Transverse colon (tissue), 4 donors: ENCODE data around the gene GSTP1. TPM values are rescaled to one million over a fixed set of nuclear protein-coding genes. Genes with fewer than 3 reads are reported as not detected.
"Not testable (repeated sequence)": the region's sequence is repeated elsewhere in the genome, so short reads cannot be mapped to it uniquely, and the experiment has no call there.

Experiments used
- DNase-seq: peaks from one replicate; pipeline ENCODE4 v3.0.0-alpha.2; 2019
- H3K27ac ChIP-seq, 4 donors: fragments of 200-600 bp; sonication (generic); 2 replicates each; pipeline ENCODE4 v1.5.1; 2016 to 2018; ENCODE audit warnings: inconsistent platforms in 4 of 4
- H3K27me3 ChIP-seq: fragments of 200-600 bp; sonication (generic); 2 replicates; pipeline ENCODE4 v1.5.1; 2017; ENCODE audit warnings: inconsistent platforms
- H3K36me3 ChIP-seq, 4 donors: fragments of 200-600 bp; sonication (generic); 2 replicates each; pipeline ENCODE4 v1.5.1; 2017 to 2019; ENCODE audit warnings: inconsistent platforms in 4 of 4
- H3K4me1 ChIP-seq, 4 donors: fragments of 200-600 bp; sonication (generic); 2 replicates each; pipeline ENCODE4 v1.5.1; 2017 to 2020; ENCODE audit warnings: inconsistent platforms in 4 of 4
- H3K4me3 ChIP-seq, 4 donors: fragments of 200-600 bp; sonication (generic); 1 replicate in 1 of 4; 2 replicates in 3 of 4; pipeline versions ENCODE4 v1.5.1 to v1.6.1; 2017 to 2019; ENCODE audit warnings: inconsistent platforms in 4 of 4
- H3K9me3 ChIP-seq, 2 donors: fragments of 200-600 bp; sonication (generic); 2 replicates each; pipeline ENCODE4 v1.5.1; 2017 to 2019; ENCODE audit warnings: inconsistent platforms in 2 of 2
- EP300 ChIP-seq: sonication (generic); formaldehyde crosslinking; IDR thresholded peaks from one replicate; pipeline ENCODE4 v1.6.1; 2017; ENCODE audit warnings: antibody characterized with exemption, low read depth
- POLR2A ChIP-seq: fragments of 450-650 bp; IDR thresholded peaks from one replicate; pipeline ENCODE4 v1.6.1; 2016; ENCODE audit warnings: antibody characterized with exemption, mild to moderate bottlenecking, moderate library complexity
- POLR2AphosphoS5 ChIP-seq, 3 donors: sonication (generic); formaldehyde crosslinking; IDR thresholded peaks; one replicate each; pipeline ENCODE4 v1.6.1; 2016; ENCODE audit warnings: antibody characterized with exemption in 3 of 3
- whole genome bisulfite sequencing, 2 donors: methylation state at CpG; one replicate each; pipeline ENCODE4 v1.1.5; 2018; ENCODE audit warnings: low coverage in 1 of 2; 5-methylcytosine and 5-hydroxymethylcytosine counted together
- in situ Hi-C, 4 donors: fragments of 200-750 bp; cut with MboI; loops; one replicate each; pipeline versions ENCODE4 v1.15.0 to v1.15.1; 2017; ENCODE audit warnings: low sequenced_read_pairs in 3 of 4, low pct_ligation_motif_present in 1 of 4, low pct_unique_long_range_greater_than_20kb in 1 of 4
- intact Hi-C: fragments of 100-400 bp; cut with DNase I; formaldehyde crosslinking; loops from one replicate; pipeline ENCODE4 v1.15.1; 2023; ENCODE audit warnings: low total_unique reads
- total RNA-seq, 4 donors: library from RNA; depleted of rRNA; stranded (reverse); fragments of >200 nt; gene quantifications; one replicate each; pipeline ENCODE4 v1.1.0, GENCODE V29; 2016
- TF ChIP-seq, protein P1 (sequence below), 5 experiments: fragments of 200-600 bp in 3 of 5; fragments of 450-650 bp in 2 of 5; sonication (generic) in 3 of 5; IDR thresholded peaks; 1 replicate in 2 of 5; 2 replicates in 3 of 5; pipeline ENCODE4 v1.5.1; 2016 to 2017; ENCODE audit warnings: antibody characterized with exemption in 5 of 5, inconsistent platforms in 3 of 5, mild to moderate bottlenecking in 2 of 5, moderate library complexity in 1 of 5

GSTP1 gene
- total RNA-seq, 4 donors from 2014 or later = 166 to 578 (median 537) TPM

GRCh38 chr11:67617243-67617953, 33.8 kb downstream of the GSTP1 start:
- 77 to 79% methylated on average over 4 to 7 of the region's 7 CpGs for WGBS, 2 donors
- no peaks in the 10 kb centered on the region for H3K36me3 ChIP-seq
- H3K27ac ChIP-seq = no peak overlapping the region
- peaks cover 15% of the 10 kb centered on the region for H3K27me3 ChIP-seq
- H3K4me1 ChIP-seq = peaks cover 6 to 13% (median 12%) of the 10 kb centered on the region in 4 donors
- no peaks in the 10 kb centered on the region for H3K9me3 ChIP-seq
- TF ChIP-seq, protein P1, sequence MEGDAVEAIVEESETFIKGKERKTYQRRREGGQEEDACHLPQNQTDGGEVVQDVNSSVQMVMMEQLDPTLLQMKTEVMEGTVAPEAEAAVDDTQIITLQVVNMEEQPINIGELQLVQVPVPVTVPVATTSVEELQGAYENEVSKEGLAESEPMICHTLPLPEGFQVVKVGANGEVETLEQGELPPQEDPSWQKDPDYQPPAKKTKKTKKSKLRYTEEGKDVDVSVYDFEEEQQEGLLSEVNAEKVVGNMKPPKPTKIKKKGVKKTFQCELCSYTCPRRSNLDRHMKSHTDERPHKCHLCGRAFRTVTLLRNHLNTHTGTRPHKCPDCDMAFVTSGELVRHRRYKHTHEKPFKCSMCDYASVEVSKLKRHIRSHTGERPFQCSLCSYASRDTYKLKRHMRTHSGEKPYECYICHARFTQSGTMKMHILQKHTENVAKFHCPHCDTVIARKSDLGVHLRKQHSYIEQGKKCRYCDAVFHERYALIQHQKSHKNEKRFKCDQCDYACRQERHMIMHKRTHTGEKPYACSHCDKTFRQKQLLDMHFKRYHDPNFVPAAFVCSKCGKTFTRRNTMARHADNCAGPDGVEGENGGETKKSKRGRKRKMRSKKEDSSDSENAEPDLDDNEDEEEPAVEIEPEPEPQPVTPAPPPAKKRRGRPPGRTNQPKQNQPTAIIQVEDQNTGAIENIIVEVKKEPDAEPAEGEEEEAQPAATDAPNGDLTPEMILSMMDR (IDR thresholded peaks at IDR 0.05) = no peak
- TF ChIP-seq POLR2A (no peak), EP300 (no peak), POLR2AphosphoS5 (IDR thresholded peaks at IDR 0.05) (no peak)
- H3K4me3 ChIP-seq = no peak overlapping the region
- no peak for DNase-seq
- in situ Hi-C loops (no loop called here), intact Hi-C loops (no loop called here)

DNA sequence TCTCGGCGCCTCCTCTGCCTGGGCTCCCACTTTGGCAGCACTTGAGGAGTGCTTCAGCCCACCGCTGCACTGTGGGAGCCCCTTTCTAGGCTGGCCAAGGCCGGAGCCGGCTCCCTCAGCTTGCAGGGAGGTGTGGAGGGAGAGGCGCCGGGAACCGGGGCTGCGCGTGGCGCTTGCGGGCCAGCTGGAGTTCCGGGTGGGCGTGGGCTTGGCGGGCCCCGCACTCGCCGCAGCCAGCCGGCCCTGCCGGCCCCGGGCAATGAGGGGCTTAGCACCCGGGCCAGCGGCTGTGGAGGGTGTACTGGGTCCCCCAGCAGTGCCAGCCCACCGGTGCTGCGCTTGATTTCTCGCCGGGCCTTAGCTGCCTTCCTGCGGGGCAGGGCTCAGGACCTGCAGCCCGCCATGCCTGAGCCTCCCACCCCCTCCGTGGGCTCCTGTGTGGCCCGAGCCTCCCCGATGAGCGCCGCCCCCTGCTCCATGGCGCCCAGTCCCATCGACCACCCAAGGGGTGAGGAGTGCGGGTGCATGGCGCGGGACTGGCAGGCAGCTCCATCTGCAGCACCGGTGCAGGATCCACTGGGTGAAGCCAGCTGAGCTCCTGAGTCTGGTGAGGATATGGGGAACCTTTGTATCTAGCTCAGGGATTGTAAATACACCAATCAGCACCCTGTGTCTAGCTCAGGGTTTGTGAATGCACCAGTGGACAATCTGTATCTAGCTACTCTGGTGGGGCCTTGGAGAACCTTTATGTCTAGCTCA, 35.5 kb downstream of the GSTP1 start:
- intact Hi-C loops, in situ Hi-C loops, H3K4me3 ChIP-seq, H3K9me3 ChIP-seq, H3K27ac ChIP-seq, H3K4me1 ChIP-seq, H3K36me3 ChIP-seq, DNase-seq: not testable (repeated sequence)
- H3K27me3 ChIP-seq = peaks cover 15% of the 10 kb centered on the region
- 98% methylated on average over 22 of the region's 40 CpGs; no CpG with 5 or more reads in 1 of the 2 donors for WGBS, 2 donors

DNA sequence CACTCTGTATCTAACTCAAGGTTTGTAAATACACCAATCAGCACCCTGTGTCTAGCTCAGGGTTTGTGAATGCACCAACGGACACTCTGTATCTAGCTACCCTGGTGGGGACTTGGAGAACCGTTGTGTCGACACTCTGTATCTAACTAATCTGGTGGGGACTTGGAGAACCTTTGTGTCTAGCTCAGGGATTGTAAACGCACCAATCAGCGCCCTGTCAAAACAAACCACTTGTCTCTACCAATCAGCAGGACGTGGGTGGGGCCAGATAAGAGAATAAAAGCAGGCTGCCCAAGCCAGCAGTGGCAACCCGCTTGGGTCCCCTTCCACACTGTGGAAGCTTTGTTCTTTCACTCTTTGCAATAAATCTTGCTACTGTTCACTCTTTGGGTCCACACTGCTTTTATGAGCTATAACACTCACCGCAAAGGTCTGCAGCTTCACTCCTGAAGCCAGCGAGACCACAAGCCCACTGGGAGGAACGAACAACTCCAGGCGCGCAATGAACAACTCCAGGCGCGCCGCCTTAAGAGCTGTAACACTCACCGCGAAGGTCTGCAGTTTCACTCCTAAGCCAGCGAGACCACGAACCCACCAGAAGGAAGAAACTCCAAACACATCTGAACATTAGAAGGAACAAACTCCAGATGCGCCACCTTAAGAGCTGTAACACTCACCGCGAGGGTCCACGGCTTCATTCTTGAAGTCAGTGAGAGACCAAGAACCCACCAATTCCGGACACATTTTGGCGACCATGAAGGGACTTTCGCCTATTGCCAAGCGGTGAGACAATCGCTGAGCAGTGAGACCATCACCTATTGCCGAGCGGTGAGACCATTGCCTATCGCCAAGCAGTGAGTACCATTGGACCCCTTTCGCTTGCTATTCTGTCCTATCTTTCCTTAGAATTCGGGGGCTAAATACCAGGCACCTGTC, 36.3 kb downstream of the GSTP1 start:
- in situ Hi-C loops, H3K36me3 ChIP-seq, DNase-seq, H3K9me3 ChIP-seq, H3K27ac ChIP-seq, intact Hi-C loops, H3K4me3 ChIP-seq, H3K4me1 ChIP-seq: not testable (repeated sequence)
- H3K27me3 ChIP-seq = peaks cover 13% of the 10 kb centered on the region
- WGBS, 2 donors = 87 to 91% methylated on average over 14 to 33 of the region's 33 CpGs

DNA sequence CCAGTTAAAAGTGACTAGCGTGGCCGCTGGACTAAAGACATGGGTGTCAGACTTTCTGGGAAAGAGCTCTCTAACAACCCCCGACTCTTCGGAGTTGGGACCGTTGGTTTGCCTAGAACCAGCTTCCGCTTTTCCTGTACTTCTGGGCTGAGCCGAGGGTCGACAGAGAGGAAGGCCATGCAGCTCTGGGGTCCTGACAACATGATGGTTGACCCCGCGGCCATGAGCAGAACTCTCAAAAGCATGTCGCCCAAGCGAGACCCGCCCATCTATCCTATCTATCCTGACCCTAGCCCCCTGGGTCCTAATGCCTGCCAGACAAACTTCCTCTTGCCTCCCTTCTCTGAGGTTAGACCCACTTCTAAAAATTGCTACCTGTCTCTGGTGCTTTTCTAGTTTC, 37.0 kb downstream of the GSTP1 start:
- H3K4me1 ChIP-seq, in situ Hi-C loops, H3K9me3 ChIP-seq, H3K4me3 ChIP-seq, intact Hi-C loops, H3K36me3 ChIP-seq, H3K27ac ChIP-seq, DNase-seq, H3K27me3 ChIP-seq: not testable (repeated sequence)
- 82% methylated on average over 13 of the region's 13 CpGs; no CpG with 5 or more reads in 1 of the 2 donors for WGBS, 2 donors

DNA sequence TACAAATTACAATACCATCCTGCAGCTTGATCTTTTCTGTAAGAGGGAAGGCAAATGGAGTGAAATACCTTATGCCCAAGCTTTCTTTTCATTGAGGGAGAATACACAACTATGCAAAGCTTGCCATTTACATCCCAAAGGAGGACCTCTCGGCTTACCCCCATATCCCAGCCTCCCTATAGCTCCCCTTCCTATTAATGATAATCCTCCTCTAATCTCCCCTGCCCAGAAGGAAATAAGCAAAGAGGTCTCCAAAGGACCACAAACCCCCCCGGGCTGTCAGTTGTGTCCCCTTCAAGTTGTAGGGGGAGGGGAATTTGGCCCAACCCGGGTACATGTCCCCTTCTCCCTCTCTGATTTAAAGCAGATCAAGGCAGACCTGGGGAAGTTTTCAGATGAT, 38.3 kb downstream of the GSTP1 start:
- H3K27ac ChIP-seq, H3K4me3 ChIP-seq, H3K36me3 ChIP-seq, DNase-seq, H3K27me3 ChIP-seq, H3K9me3 ChIP-seq, in situ Hi-C loops, H3K4me1 ChIP-seq, intact Hi-C loops: not testable (repeated sequence)
- 87% methylated on average over 3 of the region's 3 CpGs; no CpG with 5 or more reads in 1 of the 2 donors for WGBS, 2 donors

- in situ Hi-C loops, H3K27me3 ChIP-seq: not testable (repeated sequence)
- 69% methylated on average over 7 of the region's 7 CpGs; no CpG with 5 or more reads in 1 of the 2 donors for WGBS, 2 donors
Measured at GRCh38 chr11:67622905-67623304, 39.3 kb downstream of the GSTP1 start.

GRCh38 chr11:67623795-67624194, 40.2 kb downstream of the GSTP1 start:
- H3K9me3 ChIP-seq, H3K4me3 ChIP-seq, DNase-seq, H3K36me3 ChIP-seq, H3K4me1 ChIP-seq, H3K27me3 ChIP-seq, H3K27ac ChIP-seq, intact Hi-C loops, in situ Hi-C loops: not testable (repeated sequence)
- WGBS, 2 donors = 100% methylated on average over 1 of the region's 1 CpG; no CpG with 5 or more reads in 1 of the 2 donors

More at GRCh38 chr11:67622905-67623304, 39.3 kb downstream of the GSTP1 start:
- H3K27ac ChIP-seq, H3K4me1 ChIP-seq, DNase-seq, H3K36me3 ChIP-seq, H3K9me3 ChIP-seq, H3K4me3 ChIP-seq, intact Hi-C loops: not testable (repeated sequence)

GRCh38 chr11:67626131-67626833, 42.7 kb downstream of the GSTP1 start:
- peaks cover 6 to 22% (median 16%) of the 10 kb centered on the region in 4 donors for H3K4me1 ChIP-seq
- in situ Hi-C loops = loop anchor here in 1 of 4 donors (5.0 kb wide), 1 partner anchor 36 kb away; no protein-coding TSS in a partner anchor
- intact Hi-C loops, H3K36me3 ChIP-seq, H3K27ac ChIP-seq, H3K27me3 ChIP-seq, H3K9me3 ChIP-seq, DNase-seq, H3K4me3 ChIP-seq: not testable (repeated sequence)
- 93 to 100% methylated on average over 3 to 10 of the region's 10 CpGs for WGBS, 2 donors
